GM12878 (cell line): ENCODE results near the gene CDC42BPA. TPM values are rescaled to one million over a fixed set of nuclear protein-coding genes. Genes with fewer than 3 reads are reported as not detected.
"Not testable (repeated sequence)": the region's sequence is repeated elsewhere in the genome, so short reads cannot be mapped to it uniquely, and the experiment has no call there.

ENCODE experiments used
- ATAC-seq: fragments of 200-7000 bp; cut with Tn5 transposase; 3 replicates; pipeline ENCODE4 v1.9.1; 2020; ENCODE audit warnings: mild to moderate bottlenecking, moderate library complexity
- BruUV-seq: library from RNA; stranded (reverse); fragments of 400-500 nt; replicated peaks from 2 replicates; lab custom pipeline; 2021; lab: Mats Ljungman, UMichigan
- CTCF ChIA-PET: fragments of 300-600 bp; sonication (Branson Sonifier 250); formaldehyde crosslinking; extraction: SDS; loops from one replicate; lab custom pipeline; 2021; ENCODE audit warnings: inconsistent platforms; lab: Yijun Ruan, JAX
- POLR2A ChIA-PET: fragments of 350-600 bp; formaldehyde crosslinking; extraction: SDS; loops from one replicate; lab custom pipeline; 2021; ENCODE audit warnings: inconsistent platforms; lab: Charles Lee
- RAD21 ChIA-PET: fragments of 300-600 bp; sonication (Branson Sonifier 250); formaldehyde crosslinking; loops from one replicate; lab custom pipeline; 2023; ENCODE audit warnings: antibody characterized with exemption; ENCODE audit not compliant: unreplicated experiment; lab: Charles Lee
- SMC1A ChIA-PET: fragments of 300-600 bp; sonication (Branson Sonifier 250); formaldehyde crosslinking; loops from one replicate; lab custom pipeline; 2023; ENCODE audit not compliant: unreplicated experiment, uncharacterized antibody; lab: Charles Lee
- DNase-seq: peaks from one replicate; pipeline ENCODE4 v3.0.0-alpha.2; 2011; ENCODE audit warnings: low read depth, low spot score
- FAIRE-seq: peaks from 3 replicates; lab custom pipeline; 2011; peaks lifted over from hg19 to GRCh38; lab: Jason Lieb, UNC
- H2AFZ ChIP-seq: 2 replicates; pipeline ENCODE4 v1.6.0; 2011; ENCODE audit warnings: low read depth, low read length, control low read depth; ENCODE audit not compliant: control insufficient read depth
- H3K27ac ChIP-seq: 2 replicates; pipeline ENCODE4 v1.5.1; 2011; ENCODE audit warnings: control low read depth; ENCODE audit not compliant: control insufficient read depth, insufficient read depth
- H3K27me3 ChIP-seq, 2 experiments: replicated peaks in 1 of 2; 2 replicates each; pipeline versions ENCODE4 v1.6.0 to v1.6.1; 2011; ENCODE audit warnings: low read length in 1 of 2; ENCODE audit not compliant: control insufficient read depth in 2 of 2, insufficient read depth in 2 of 2
- H3K36me3 ChIP-seq, 2 experiments: 2 replicates each; pipeline ENCODE4 v1.5.1; 2011; ENCODE audit warnings: low read length in 1 of 2; ENCODE audit not compliant: control insufficient read depth in 2 of 2, insufficient read depth in 2 of 2
- H3K4me1 ChIP-seq: 2 replicates; pipeline ENCODE4 v1.6.1; 2011; ENCODE audit warnings: mild to moderate bottlenecking, low read length, moderate library complexity, mixed read lengths; ENCODE audit not compliant: control insufficient read depth, insufficient read depth
- H3K4me2 ChIP-seq: 2 replicates; pipeline ENCODE4 v1.6.0; 2011; ENCODE audit warnings: control low read depth; ENCODE audit not compliant: control insufficient read depth, insufficient read depth
- H3K4me3 ChIP-seq: fragments of 200-600 bp; sonication (generic); 2 replicates; pipeline ENCODE4 v1.5.1; 2016
- H3K79me2 ChIP-seq: 2 replicates; pipeline ENCODE4 v1.6.0; 2011; ENCODE audit warnings: low read length; ENCODE audit not compliant: control insufficient read depth, insufficient read depth
- H3K9ac ChIP-seq: 2 replicates; pipeline ENCODE4 v1.8.0; 2011; ENCODE audit warnings: low read length, control low read depth, mixed read lengths; ENCODE audit not compliant: control insufficient read depth, insufficient read depth
- H3K9me3 ChIP-seq: replicated peaks from 3 replicates; pipeline ENCODE4 v1.5.1; 2011; ENCODE audit warnings: mild to moderate bottlenecking, low read length; ENCODE audit not compliant: control insufficient read depth, insufficient read depth
- H4K20me1 ChIP-seq: 2 replicates; pipeline ENCODE4 v1.6.0; 2011; ENCODE audit not compliant: control insufficient read depth, insufficient read depth
- ASH2L ChIP-seq: fragments of 300-600, 200-600 bp; sonication (generic); IDR thresholded peaks from 2 replicates; pipeline ENCODE4 v1.6.1; 2017; ENCODE audit warnings: low read depth, mild to moderate bottlenecking, borderline replicate concordance
- BMI1 ChIP-seq: fragments of 450-650 bp; IDR thresholded peaks from 2 replicates; pipeline ENCODE4 v1.6.1; 2016; ENCODE audit warnings: mild to moderate bottlenecking, moderate library complexity, borderline replicate concordance
- CHD2 ChIP-seq: IDR thresholded peaks from 2 replicates; pipeline ENCODE4 v1.6.1; 2011; ENCODE audit warnings: low read depth, low read length, improper control_type of control experiment, borderline replicate concordance
- MYB ChIP-seq: fragments of 150-350 bp; IDR thresholded peaks from 2 replicates; pipeline ENCODE4 v1.6.1; 2014; ENCODE audit warnings: mild to moderate bottlenecking, low read depth, low read length, borderline replicate concordance
- PAX8 ChIP-seq: fragments of 450-650 bp; IDR thresholded peaks from 2 replicates; pipeline ENCODE4 v1.6.1; 2017; ENCODE audit warnings: mild to moderate bottlenecking, moderate library complexity
- PBX3 ChIP-seq: IDR thresholded peaks from 2 replicates; pipeline ENCODE4 v1.6.1; 2011; ENCODE audit warnings: mild to moderate bottlenecking, low read depth, low read length, moderate library complexity; ENCODE audit not compliant: insufficient replicate concordance
- POLR2A ChIP-seq: IDR thresholded peaks from 2 replicates; pipeline ENCODE4 v1.6.1; 2011; ENCODE audit warnings: low read depth, mild to moderate bottlenecking, low read length
- SMARCA5 ChIP-seq: fragments of 450-650 bp; IDR thresholded peaks from 2 replicates; pipeline ENCODE4 v1.6.1; 2017; ENCODE audit warnings: mild to moderate bottlenecking
- SP1 ChIP-seq: IDR thresholded peaks from one replicate; pipeline ENCODE4 v1.6.1; 2011; ENCODE audit warnings: low read depth, low read length
- STAT3 ChIP-seq: IDR thresholded peaks from 2 replicates; pipeline ENCODE4 v1.6.1; 2011; ENCODE audit warnings: low read depth, low read length, improper control_type of control experiment
- TARDBP ChIP-seq: IDR thresholded peaks from 2 replicates; pipeline ENCODE4 v1.6.1; 2016; ENCODE audit warnings: borderline replicate concordance
- ZBTB11 ChIP-seq: fragments of 450-650 bp; formaldehyde crosslinking; IDR thresholded peaks from 2 replicates; pipeline ENCODE4 v1.5.0; 2022; ENCODE audit warnings: mild to moderate bottlenecking, missing genetic modification characterization
- ZZZ3 ChIP-seq: IDR thresholded peaks from 2 replicates; pipeline ENCODE4 v1.6.1; 2011; ENCODE audit warnings: low read depth; ENCODE audit not compliant: control insufficient read depth, insufficient read length
- WGBS: methylation state at CpG from one replicate; pipeline ENCODE4 v1.1.6; 2016; ENCODE audit warnings: low lambda C conversion rate; ENCODE audit not compliant: insufficient replicate concordance, insufficient coverage; ENCODE audit errors: missing lambda C conversion rate; 5-methylcytosine and 5-hydroxymethylcytosine counted together
- in situ Hi-C: fragments of 300-500 bp; cut with MboI; formaldehyde crosslinking; loops from 9 replicates; pipeline ENCODE4 v1.14.3; 2018; ENCODE audit warnings: mixed read lengths
- intact Hi-C: fragments of 100-400 bp; cut with micrococcal nuclease; formaldehyde crosslinking; loops from one replicate; pipeline ENCODE4 v1.14.2; 2022; ENCODE audit not compliant: unreplicated experiment
- polyA plus RNA-seq, 11 experiments: library from polyadenylated mRNA; depleted of rRNA in 4 of 11; unstranded in 6 of 11; stranded (reverse) in 5 of 11; fragments of >200 nt; fragmentation: Nextera tagmentation in 4 of 11; fragmentation: Illumina TruSeq in 1 of 11; extraction: Ambion mirVana in 4 of 11; extraction: Trizol in 1 of 11; gene quantifications; 1 replicate in 1 of 11; 2 replicates in 10 of 11; pipeline versions ENCODE4 v1.2.1 to v1.2.3, GENCODE V29; 2011 to 2016; ENCODE audit warnings: inconsistent platforms in 2 of 11, missing spikeins in 2 of 11, low read depth in 1 of 11
- total RNA-seq, 4 experiments: library from RNA; depleted of rRNA in 3 of 4; stranded (reverse); fragments of >200 nt in 3 of 4; fragmentation: Illumina TruSeq in 1 of 4; extraction: Trizol in 1 of 4; gene quantifications; 2 replicates each; pipeline versions ENCODE4 v1.2.1 to v1.2.3, GENCODE V29; 2013 to 2021

Gene CDC42BPA
- total and polyA plus RNA-seq, 10 of the 15 experiments (the other 5 are each of a cell fraction or from before 2014, with no cell fraction given): 0.02 to 0.52 (median 0.10) TPM

GRCh38 chr1:227105291-227105690, 213.0 kb downstream of the CDC42BPA start:
- H3K4me1 ChIP-seq, RAD21 ChIA-PET, H3K27ac ChIP-seq, H2AFZ ChIP-seq, CTCF ChIA-PET, in situ Hi-C loops, H3K4me2 ChIP-seq, POLR2A ChIA-PET, ATAC-seq, H3K9me3 ChIP-seq, SMC1A ChIA-PET, H3K27me3 ChIP-seq, H3K79me2 ChIP-seq, H4K20me1 ChIP-seq, FAIRE-seq, H3K36me3 ChIP-seq, intact Hi-C loops, DNase-seq, H3K9ac ChIP-seq, H3K4me3 ChIP-seq, BruUV-seq: not testable (repeated sequence)
- WGBS: 0% methylated on average over 3 of the region's 3 CpGs

- CTCF ChIA-PET: no interaction called here
- FAIRE-seq (no peak), ATAC-seq (no peak), DNase-seq (no peak)
- no peaks in the 10 kb centered on the region for H3K9me3 ChIP-seq
- RAD21 ChIA-PET: no interaction called here
- no peaks in the 10 kb centered on the region for H3K79me2 ChIP-seq
- intact Hi-C loops: no loop called here
- POLR2A ChIA-PET: no interaction called here
- in situ Hi-C loops: no loop called here
- no TSS peak for BruUV-seq
- H2AFZ ChIP-seq: no peak overlapping the region
- no peak overlapping the region for H3K27ac ChIP-seq
- H3K36me3 ChIP-seq: no peaks in the 10 kb centered on the region
- H3K27me3 ChIP-seq: no peaks in the 10 kb centered on the region
- SMC1A ChIA-PET: no interaction called here
- no peaks in the 10 kb centered on the region for H3K4me1 ChIP-seq
- no peaks in the 10 kb centered on the region for H4K20me1 ChIP-seq
- H3K4me3 ChIP-seq: no peak overlapping the region
- no peak overlapping the region for H3K9ac ChIP-seq
- 66% methylated on average over 5 of the region's 5 CpGs for WGBS
- H3K4me2 ChIP-seq: no peak overlapping the region
- no peak for TF ChIP-seq TARDBP
- TF ChIP-seq SMARCA5: no peak
- no peak for TF ChIP-seq SP1
- TF ChIP-seq ZBTB11: no peak
- TF ChIP-seq ASH2L: no peak
- no peak for TF ChIP-seq PAX8
- TF ChIP-seq STAT3: no peak
- TF ChIP-seq BMI1: no peak
- no peak for TF ChIP-seq PBX3
- no peak for TF ChIP-seq MYB
- TF ChIP-seq POLR2A: no peak
- no peak for TF ChIP-seq CHD2
- TF ChIP-seq ZZZ3: no peak
These were observed 216.2 kb downstream of the CDC42BPA start for GRCh38 chr1:227102056-227102455.
